GM18505 (cell line): ENCODE results near the gene PPFIBP2.

Experiments
- ATAC-seq: cut with Tn5 transposase; IDR thresholded peaks from one replicate; pipeline ENCODE4 v1.9.1; 2021; ENCODE audit not compliant: unreplicated experiment
- POLR2A ChIP-seq: IDR thresholded peaks from 4 replicates; pipeline ENCODE4 v1.6.1; 2011; ENCODE audit warnings: borderline replicate concordance; ENCODE audit not compliant: insufficient read depth, insufficient read length; ENCODE audit errors: extremely low read depth

The PPFIBP2 gene

GRCh38 chr11:7605186-7605943 lies 91.6 kb downstream of the PPFIBP2 start:
- no peak for ATAC-seq
- TF ChIP-seq POLR2A = no peak

- no peak for TF ChIP-seq POLR2A
- no peak for ATAC-seq
Observed at GRCh38 chr11:7606496-7606895, 92.7 kb downstream of the PPFIBP2 start.

GRCh38 chr11:7609015-7609414 lies 95.2 kb downstream of the PPFIBP2 start:
- no peak for TF ChIP-seq POLR2A

GRCh38 chr11:7609521-7609920 lies 95.7 kb downstream of the PPFIBP2 start:
- no peak for ATAC-seq
- TF ChIP-seq POLR2A = no peak

More at GRCh38 chr11:7609015-7609414, 95.2 kb downstream of the PPFIBP2 start:
- no peak for ATAC-seq

- no peak for TF ChIP-seq POLR2A
- no peak for ATAC-seq
Observed at GRCh38 chr11:7610393-7610792, 96.6 kb downstream of the PPFIBP2 start.

- no peak for ATAC-seq
- TF ChIP-seq POLR2A = no peak
Observed at GRCh38 chr11:7611411-7611810, 97.6 kb downstream of the PPFIBP2 start.

- no peak for TF ChIP-seq POLR2A
- no peak for ATAC-seq
Observed at GRCh38 chr11:7612056-7612660, 98.4 kb downstream of the PPFIBP2 start.

- no peak for ATAC-seq
- TF ChIP-seq POLR2A = no peak
Observed at GRCh38 chr11:7612661-7613393, 99.0 kb downstream of the PPFIBP2 start.

- ATAC-seq = no peak
- no peak for TF ChIP-seq POLR2A
Observed at GRCh38 chr11:7613394-7613720, 99.6 kb downstream of the PPFIBP2 start.

GRCh38 chr11:7614656-7615055 lies 100.9 kb downstream of the PPFIBP2 start:
- no peak for TF ChIP-seq POLR2A

GRCh38 chr11:7617032-7617431 lies 103.2 kb downstream of the PPFIBP2 start:
- ATAC-seq = no peak
- no peak for TF ChIP-seq POLR2A

More at GRCh38 chr11:7614656-7615055, 100.9 kb downstream of the PPFIBP2 start:
- ATAC-seq = no peak

- no peak for TF ChIP-seq POLR2A
Observed at GRCh38 chr11:7619322-7619721, 105.5 kb downstream of the PPFIBP2 start.

GRCh38 chr11:7621090-7621489 lies 107.3 kb downstream of the PPFIBP2 start:
- no peak for ATAC-seq
- no peak for TF ChIP-seq POLR2A

More at GRCh38 chr11:7619322-7619721, 105.5 kb downstream of the PPFIBP2 start:
- no peak for ATAC-seq

GRCh38 chr11:7621554-7621953 lies 107.8 kb downstream of the PPFIBP2 start:
- no peak for TF ChIP-seq POLR2A
- no peak for ATAC-seq
